ACHN (cell line): ENCODE results near the gene IWS1.
"Not testable (repeated sequence)": the region's sequence is repeated elsewhere in the genome, so short reads cannot be mapped to it uniquely, and the experiment has no call there.

ENCODE experiments used
- DNase-seq: peaks from one replicate; pipeline ENCODE4 v3.0.0-alpha.2; 2015
- in situ Hi-C: cut with HindIII; loops from 2 replicates; pipeline ENCODE4 v1.10.0; 2017; ENCODE audit warnings: low sequenced_read_pairs, low pct_ligation_motif_present, low pct_unique_long_range_greater_than_20kb

Gene IWS1

DNA sequence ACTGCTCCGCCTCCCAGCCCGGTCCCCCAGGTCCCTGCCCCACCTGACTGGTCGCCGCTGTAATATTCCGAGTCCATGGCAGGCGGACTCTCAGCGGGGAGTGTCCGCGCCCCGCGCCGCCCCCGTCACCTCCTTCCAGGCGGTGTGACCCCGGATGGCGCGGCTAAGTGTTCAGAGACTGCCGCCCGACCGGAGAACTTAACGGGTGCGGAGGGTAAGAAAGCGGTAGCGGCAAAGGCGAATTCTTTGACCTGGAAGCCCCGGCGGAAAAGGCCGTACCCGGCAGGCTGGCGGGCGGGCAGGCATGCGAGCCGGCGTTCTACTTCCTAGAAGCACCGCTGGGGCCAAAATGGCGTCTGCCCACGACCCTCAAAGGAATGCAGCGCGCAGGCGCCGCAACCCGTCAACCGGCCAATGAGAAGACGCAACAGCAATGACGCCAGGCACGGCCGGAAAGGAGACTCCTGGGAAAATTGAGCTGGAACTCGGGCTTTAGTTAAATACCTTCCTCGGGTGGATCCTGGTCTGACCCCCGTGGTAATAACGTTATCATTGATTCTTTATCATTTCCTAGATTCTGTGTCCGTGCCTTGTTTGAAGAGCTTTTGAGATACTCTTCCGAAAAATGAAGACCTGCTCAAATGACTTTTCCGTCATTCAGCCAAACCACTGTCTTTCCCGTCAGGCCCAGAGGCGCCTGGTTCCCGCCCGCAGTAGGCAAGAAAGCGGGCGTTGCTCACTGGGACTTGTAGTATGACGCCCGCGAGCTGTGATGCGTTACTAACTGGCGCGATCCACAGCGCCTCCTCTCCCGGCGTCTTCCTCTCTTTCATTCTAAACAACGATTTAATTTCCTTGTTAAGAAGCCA, at the start of gene IWS1:
IWS1 (minus strand) TSS at position 358 of the 869 bp plus-strand sequence; CDS start at position 77, 281 bp downstream.
- peak; percentile 98 for DNase-seq
- in situ Hi-C loops, result no loop called here

GRCh38 chr2:127575941-127576432, 49.7 kb upstream of the IWS1 start:
- in situ Hi-C loops, result no loop called here
- DNase-seq, result no peak

DNA sequence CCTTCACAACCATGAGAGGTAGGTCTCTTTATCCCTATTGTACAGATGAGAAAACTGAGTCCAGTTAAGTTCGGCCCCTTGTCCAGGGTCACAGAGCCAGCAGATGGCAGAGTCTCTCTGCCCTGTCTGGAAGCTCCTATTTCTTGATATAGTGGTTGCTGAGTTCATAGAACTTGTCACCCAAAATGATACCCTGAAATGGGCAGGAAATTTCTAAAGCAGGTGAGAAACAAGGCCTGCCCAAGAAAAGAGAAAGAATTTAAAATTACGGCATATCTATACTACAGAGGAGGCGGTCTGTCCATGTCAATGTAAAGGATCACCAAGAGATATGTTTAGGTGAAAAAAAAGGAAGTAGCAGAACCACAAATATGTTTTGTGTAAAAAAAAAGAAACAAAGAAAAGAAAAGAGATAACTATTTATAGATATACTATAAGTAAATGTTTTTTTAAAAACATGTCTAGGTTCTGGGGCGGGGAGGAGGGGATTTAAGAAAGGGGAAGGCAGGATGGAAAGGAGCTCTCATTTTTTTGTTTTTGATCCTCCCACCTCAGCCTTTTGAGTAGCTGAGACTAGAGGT, 49.0 kb upstream of the IWS1 start:
- in situ Hi-C loops, result no loop called here
- DNase-seq, result no peak

DNA sequence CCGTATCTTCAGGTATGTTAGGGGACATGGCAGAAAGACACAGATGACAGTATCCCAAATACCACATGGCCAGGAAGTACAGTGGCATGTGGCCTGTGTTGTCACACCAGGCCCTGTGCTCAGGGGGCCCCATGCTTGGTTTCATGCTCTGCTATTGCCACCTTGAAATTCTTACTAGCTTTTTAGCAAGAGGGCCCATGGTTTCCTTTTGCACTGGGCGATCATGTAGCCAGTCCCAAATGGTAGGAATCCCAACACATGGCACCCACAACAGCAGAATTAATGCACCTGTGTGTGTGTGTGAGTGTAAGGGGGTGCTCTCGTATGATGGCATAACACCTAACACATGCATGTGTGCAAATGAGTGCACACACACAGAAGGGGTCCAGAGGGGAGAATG, 48.4 kb upstream of the IWS1 start:
- in situ Hi-C loops, result no loop called here
- DNase-seq, result no peak

GRCh38 chr2:127573771-127574170, 47.5 kb upstream of the IWS1 start:
- in situ Hi-C loops, result no loop called here
- DNase-seq, result no peak

- in situ Hi-C loops, result no loop called here
- DNase-seq, result no peak
These were observed 47.0 kb upstream of the IWS1 start for GRCh38 chr2:127573298-127573697.

DNA sequence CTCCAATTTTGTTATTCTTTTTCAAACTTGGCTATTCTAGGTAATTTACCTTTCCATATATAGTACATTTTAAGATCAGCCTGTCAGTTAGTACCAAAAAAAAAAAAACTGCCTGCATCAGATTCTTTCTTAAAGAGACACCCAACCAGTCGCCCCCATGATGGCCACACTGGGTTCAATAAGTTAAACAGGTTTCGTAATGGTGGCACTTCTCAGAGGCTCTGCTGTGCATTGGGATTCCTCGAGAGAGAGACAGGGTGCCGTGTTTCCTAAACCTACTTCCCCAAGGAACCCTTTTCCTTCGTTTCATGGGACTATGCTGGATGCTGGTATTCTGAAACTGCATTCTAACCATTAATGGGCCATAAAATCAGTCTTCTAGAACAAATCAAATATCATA, 46.6 kb upstream of the IWS1 start:
- no peak for DNase-seq
- in situ Hi-C loops, result no loop called here

- DNase-seq, in situ Hi-C loops: not testable (repeated sequence)
These were observed 46.1 kb upstream of the IWS1 start for GRCh38 chr2:127572352-127572751.

- DNase-seq, result peak; percentile 18
These were observed 44.3 kb upstream of the IWS1 start for GRCh38 chr2:127570282-127571250.

GRCh38 chr2:127569666-127570065, 43.4 kb upstream of the IWS1 start:
- no peak for DNase-seq
- in situ Hi-C loops, result no loop called here

More at GRCh38 chr2:127570282-127571250, 44.3 kb upstream of the IWS1 start:
- in situ Hi-C loops, result no loop called here

DNA sequence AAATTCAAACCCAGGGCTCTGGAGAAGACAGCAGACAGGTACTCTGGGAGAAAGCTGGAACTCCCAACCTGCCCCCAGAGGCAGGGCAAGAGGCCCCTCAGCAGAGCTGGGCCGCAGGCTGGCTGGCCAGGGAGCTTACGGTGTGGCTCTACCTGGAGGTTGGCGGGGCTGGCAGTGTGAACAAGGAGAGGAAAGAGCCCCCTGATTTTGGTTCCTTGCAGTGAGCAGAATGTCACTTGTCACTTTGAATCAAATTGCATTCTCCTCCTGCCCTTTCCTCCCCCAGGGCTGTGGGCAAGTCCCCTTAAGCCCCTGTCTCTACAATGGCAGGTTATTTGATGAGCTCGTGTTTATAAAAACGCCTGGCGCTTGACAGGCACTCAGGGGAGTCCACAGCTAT, 41.8 kb upstream of the IWS1 start:
- in situ Hi-C loops, result no loop called here
- no peak for DNase-seq

- in situ Hi-C loops, result no loop called here
- no peak for DNase-seq
These were observed 41.1 kb upstream of the IWS1 start for GRCh38 chr2:127567351-127567854.

DNA sequence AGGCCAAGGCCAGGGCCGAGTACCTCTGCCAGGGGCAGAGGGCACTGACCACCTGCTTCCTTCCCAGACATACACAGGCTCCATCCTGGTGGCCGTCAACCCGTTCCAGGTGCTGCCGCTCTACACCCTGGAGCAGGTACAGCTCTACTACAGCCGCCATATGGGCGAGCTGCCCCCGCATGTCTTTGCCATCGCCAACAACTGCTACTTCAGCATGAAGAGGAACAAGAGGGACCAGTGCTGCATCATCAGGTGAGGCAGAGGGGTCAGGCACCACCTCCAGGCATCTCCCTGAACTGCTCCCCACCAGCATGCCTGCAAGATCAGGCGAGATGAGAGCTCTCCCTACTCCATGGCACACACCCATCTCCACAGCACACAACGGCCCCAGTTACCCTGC, 40.3 kb upstream of the IWS1 start:
- no peak for DNase-seq
- in situ Hi-C loops, result no loop called here

DNA sequence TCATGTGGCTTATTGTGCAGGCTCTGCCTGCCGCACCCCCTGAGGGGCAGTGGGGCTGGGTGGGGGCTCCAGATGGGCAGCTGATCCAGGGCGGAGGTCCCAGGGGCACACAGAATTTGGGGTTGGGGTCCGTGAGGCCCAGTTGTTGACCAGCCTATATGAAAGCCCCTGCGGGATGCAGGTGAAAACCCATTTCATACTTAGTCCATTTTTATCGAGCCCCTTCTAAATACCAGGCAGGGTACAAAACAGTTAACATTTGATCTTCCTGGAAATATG, 39.8 kb upstream of the IWS1 start:
- in situ Hi-C loops, result no loop called here
- DNase-seq, result no peak

- in situ Hi-C loops, result no loop called here
- no peak for DNase-seq
These were observed 39.2 kb upstream of the IWS1 start for GRCh38 chr2:127565261-127566138.

GRCh38 chr2:127564429-127565260, 38.4 kb upstream of the IWS1 start:
- DNase-seq, result no peak
- in situ Hi-C loops, result no loop called here
